ENCODE data around the gene BEGAIN. TPM values are rescaled to one million over a fixed set of nuclear protein-coding genes. Genes with fewer than 3 reads are reported as not detected.

BEGAIN gene
- polyA plus RNA-seq, 1 donor from 2014 or later: 10.9 TPM

GRCh38 chr14:100608586-100609330 is 21.5 kb upstream of the BEGAIN start:
- Histone ChIP-seq H4K20me1 (ENCODE audit: insufficient read depth) (no peaks in the 10 kb centered on the region), H3K9ac (ENCODE audit: low read length) (no peak overlapping the region), H2AFZ (ENCODE audit: low read depth, low read length) (no peak overlapping the region), H3K4me2 (ENCODE audit: low read length) (no peak overlapping the region), H3F3A (ENCODE audit: insufficient read depth, low read length, poor library complexity, severe bottlenecking) (no peaks in the 10 kb centered on the region), H3K27me3 (ENCODE audit: insufficient read depth, low read depth, low read length) (no peaks in the 10 kb centered on the region), H3K79me2 (replicated peaks; ENCODE audit: insufficient read depth, low read length) (no peaks in the 10 kb centered on the region), H3K4me3 (ENCODE audit: low read length) (no peak overlapping the region), H3K27ac (ENCODE audit: low read length) (no peak overlapping the region), H3K9me3 (ENCODE audit: low read length) (no peaks in the 10 kb centered on the region), H3K9me2 (ENCODE audit: insufficient read depth, low read length) (no peaks in the 10 kb centered on the region), H3K36me3 (ENCODE audit: insufficient read depth, low read length) (no peaks in the 10 kb centered on the region)
- no peak for TF ChIP-seq TAF1 (IDR thresholded peaks at IDR 0.05; ENCODE audit: low read depth)
- no peak for TF ChIP-seq EZH2 (IDR thresholded peaks at IDR 0.05; ENCODE audit: borderline replicate concordance, insufficient read depth, low read length, poor library complexity, severe bottlenecking)

DNA sequence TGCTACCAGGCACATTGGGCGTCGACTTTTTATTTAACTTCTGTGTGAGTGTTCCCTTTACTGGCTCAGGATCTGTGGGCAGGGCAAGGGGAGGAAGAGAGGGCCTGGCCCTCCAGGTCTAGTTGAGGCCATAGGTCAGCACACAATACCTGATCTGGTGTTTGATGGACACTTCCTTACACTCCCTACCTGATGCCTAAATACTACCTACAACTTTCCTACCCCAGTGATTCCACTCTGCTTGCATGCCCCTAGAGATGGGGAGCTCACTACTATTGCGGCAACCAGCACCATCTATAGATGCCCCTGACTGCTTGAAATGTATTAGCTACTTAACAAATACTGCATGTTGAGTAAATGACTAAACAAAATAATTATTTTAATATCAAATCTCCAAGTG is 20.8 kb upstream of the BEGAIN start:
- no peaks in the 10 kb centered on the region for H3K9me2 ChIP-seq (ENCODE audit: insufficient read depth, low read length)
- no peaks in the 10 kb centered on the region for H3K36me3 ChIP-seq (ENCODE audit: insufficient read depth, low read length)
- H3K79me2 ChIP-seq (replicated peaks; ENCODE audit: insufficient read depth, low read length): no peaks in the 10 kb centered on the region
- H3K27me3 ChIP-seq (ENCODE audit: insufficient read depth, low read depth, low read length): no peaks in the 10 kb centered on the region
- TF ChIP-seq RAD21 (conservative IDR thresholded peaks at IDR 0.05) (no peak), MXI1 (conservative IDR thresholded peaks at IDR 0.05; ENCODE audit: poor library complexity, severe bottlenecking) (no peak), EP300 (conservative IDR thresholded peaks at IDR 0.05; ENCODE audit: poor library complexity, severe bottlenecking) (no peak), SMC3 (conservative IDR thresholded peaks at IDR 0.05; ENCODE audit: poor library complexity) (no peak), EZH2 (IDR thresholded peaks at IDR 0.05; ENCODE audit: borderline replicate concordance, insufficient read depth, low read length, poor library complexity, severe bottlenecking) (no peak), TAF1 (IDR thresholded peaks at IDR 0.05; ENCODE audit: low read depth) (no peak), POLR2AphosphoS5 (IDR thresholded peaks at IDR 0.05) (no peak)
- TF ChIP-seq, protein P1, sequence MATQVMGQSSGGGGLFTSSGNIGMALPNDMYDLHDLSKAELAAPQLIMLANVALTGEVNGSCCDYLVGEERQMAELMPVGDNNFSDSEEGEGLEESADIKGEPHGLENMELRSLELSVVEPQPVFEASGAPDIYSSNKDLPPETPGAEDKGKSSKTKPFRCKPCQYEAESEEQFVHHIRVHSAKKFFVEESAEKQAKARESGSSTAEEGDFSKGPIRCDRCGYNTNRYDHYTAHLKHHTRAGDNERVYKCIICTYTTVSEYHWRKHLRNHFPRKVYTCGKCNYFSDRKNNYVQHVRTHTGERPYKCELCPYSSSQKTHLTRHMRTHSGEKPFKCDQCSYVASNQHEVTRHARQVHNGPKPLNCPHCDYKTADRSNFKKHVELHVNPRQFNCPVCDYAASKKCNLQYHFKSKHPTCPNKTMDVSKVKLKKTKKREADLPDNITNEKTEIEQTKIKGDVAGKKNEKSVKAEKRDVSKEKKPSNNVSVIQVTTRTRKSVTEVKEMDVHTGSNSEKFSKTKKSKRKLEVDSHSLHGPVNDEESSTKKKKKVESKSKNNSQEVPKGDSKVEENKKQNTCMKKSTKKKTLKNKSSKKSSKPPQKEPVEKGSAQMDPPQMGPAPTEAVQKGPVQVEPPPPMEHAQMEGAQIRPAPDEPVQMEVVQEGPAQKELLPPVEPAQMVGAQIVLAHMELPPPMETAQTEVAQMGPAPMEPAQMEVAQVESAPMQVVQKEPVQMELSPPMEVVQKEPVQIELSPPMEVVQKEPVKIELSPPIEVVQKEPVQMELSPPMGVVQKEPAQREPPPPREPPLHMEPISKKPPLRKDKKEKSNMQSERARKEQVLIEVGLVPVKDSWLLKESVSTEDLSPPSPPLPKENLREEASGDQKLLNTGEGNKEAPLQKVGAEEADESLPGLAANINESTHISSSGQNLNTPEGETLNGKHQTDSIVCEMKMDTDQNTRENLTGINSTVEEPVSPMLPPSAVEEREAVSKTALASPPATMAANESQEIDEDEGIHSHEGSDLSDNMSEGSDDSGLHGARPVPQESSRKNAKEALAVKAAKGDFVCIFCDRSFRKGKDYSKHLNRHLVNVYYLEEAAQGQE (IDR thresholded peaks at IDR 0.05; ENCODE audit: borderline replicate concordance): no peak
- TF ChIP-seq, protein P2, sequence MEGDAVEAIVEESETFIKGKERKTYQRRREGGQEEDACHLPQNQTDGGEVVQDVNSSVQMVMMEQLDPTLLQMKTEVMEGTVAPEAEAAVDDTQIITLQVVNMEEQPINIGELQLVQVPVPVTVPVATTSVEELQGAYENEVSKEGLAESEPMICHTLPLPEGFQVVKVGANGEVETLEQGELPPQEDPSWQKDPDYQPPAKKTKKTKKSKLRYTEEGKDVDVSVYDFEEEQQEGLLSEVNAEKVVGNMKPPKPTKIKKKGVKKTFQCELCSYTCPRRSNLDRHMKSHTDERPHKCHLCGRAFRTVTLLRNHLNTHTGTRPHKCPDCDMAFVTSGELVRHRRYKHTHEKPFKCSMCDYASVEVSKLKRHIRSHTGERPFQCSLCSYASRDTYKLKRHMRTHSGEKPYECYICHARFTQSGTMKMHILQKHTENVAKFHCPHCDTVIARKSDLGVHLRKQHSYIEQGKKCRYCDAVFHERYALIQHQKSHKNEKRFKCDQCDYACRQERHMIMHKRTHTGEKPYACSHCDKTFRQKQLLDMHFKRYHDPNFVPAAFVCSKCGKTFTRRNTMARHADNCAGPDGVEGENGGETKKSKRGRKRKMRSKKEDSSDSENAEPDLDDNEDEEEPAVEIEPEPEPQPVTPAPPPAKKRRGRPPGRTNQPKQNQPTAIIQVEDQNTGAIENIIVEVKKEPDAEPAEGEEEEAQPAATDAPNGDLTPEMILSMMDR (IDR thresholded peaks at IDR 0.05; ENCODE audit: poor library complexity, severe bottlenecking): no peak
- no peak overlapping the region for H3K4me3 ChIP-seq (ENCODE audit: low read length)
- no peaks in the 10 kb centered on the region for H3K9me3 ChIP-seq (ENCODE audit: low read length)
- H3K9ac ChIP-seq (ENCODE audit: low read length): no peak overlapping the region
- no peak overlapping the region for H2AFZ ChIP-seq (ENCODE audit: low read depth, low read length)
- H4K20me1 ChIP-seq (ENCODE audit: insufficient read depth): no peaks in the 10 kb centered on the region
- H3K4me2 ChIP-seq (ENCODE audit: low read length): no peak overlapping the region
- H3F3A ChIP-seq (ENCODE audit: insufficient read depth, low read length, poor library complexity, severe bottlenecking): no peaks in the 10 kb centered on the region
- H3K27ac ChIP-seq (ENCODE audit: low read length): no peak overlapping the region
